HepG2 (cell line): Measurements from ENCODE around the gene PRM2. TPM values are rescaled to one million over a fixed set of nuclear protein-coding genes. Genes with fewer than 3 reads are reported as not detected.

Experiments used
- ATM ChIP-seq: fragments of 450-650 bp; IDR thresholded peaks from 2 replicates; pipeline ENCODE4 v1.7.1; 2017; ENCODE audit warnings: mild to moderate bottlenecking, borderline replicate concordance
- BORCS8-MEF2B ChIP-seq: sonication (generic); formaldehyde crosslinking; IDR thresholded peaks from 2 replicates; pipeline ENCODE4 v1.8.0; 2022; ENCODE audit warnings: mild to moderate bottlenecking, missing genetic modification reagents
- FOXC1 ChIP-seq: sonication (generic); formaldehyde crosslinking; IDR thresholded peaks from 2 replicates; pipeline ENCODE4 v1.8.0; 2022; ENCODE audit warnings: mild to moderate bottlenecking, missing genetic modification reagents, borderline replicate concordance
- JUN ChIP-seq: sonication (generic); formaldehyde crosslinking; IDR thresholded peaks from 2 replicates; pipeline ENCODE4 v1.4.0; 2020; ENCODE audit warnings: mild to moderate bottlenecking, missing genetic modification reagents
- KDM2A ChIP-seq: sonication (generic); formaldehyde crosslinking; IDR thresholded peaks from 2 replicates; pipeline ENCODE4 v1.4.0; 2020; ENCODE audit warnings: low read depth, missing genetic modification reagents, borderline replicate concordance
- NRL ChIP-seq: sonication (generic); formaldehyde crosslinking; IDR thresholded peaks from 2 replicates; pipeline ENCODE4 v1.5.0; 2020; ENCODE audit warnings: missing genetic modification reagents, mild to moderate bottlenecking, moderate library complexity, borderline replicate concordance
- RBAK ChIP-seq: sonication (generic); formaldehyde crosslinking; IDR thresholded peaks from 2 replicates; pipeline ENCODE4 v1.5.1; 2020; ENCODE audit warnings: mild to moderate bottlenecking, missing genetic modification reagents
- RXRA ChIP-seq: sonication (generic); formaldehyde crosslinking; IDR thresholded peaks from 2 replicates; pipeline ENCODE4 v1.5.1; 2020; ENCODE audit warnings: missing genetic modification reagents
- ZKSCAN1 ChIP-seq: fragments of 150-350 bp; IDR thresholded peaks from 2 replicates; pipeline ENCODE4 v1.6.1; 2014; ENCODE audit warnings: low read length
- ZMYM3 ChIP-seq: sonication (generic); formaldehyde crosslinking; IDR thresholded peaks from 2 replicates; pipeline ENCODE4 v1.5.1; 2020; ENCODE audit warnings: mild to moderate bottlenecking, missing genetic modification reagents
- ZNF224 ChIP-seq: sonication (generic); formaldehyde crosslinking; IDR thresholded peaks from 2 replicates; pipeline ENCODE4 v1.5.0; 2020; ENCODE audit warnings: mild to moderate bottlenecking, missing genetic modification reagents
- ZNF768 ChIP-seq: sonication (generic); formaldehyde crosslinking; IDR thresholded peaks from 2 replicates; pipeline ENCODE4 v1.4.0; 2020; ENCODE audit warnings: missing genetic modification reagents
- ZNF839 ChIP-seq: sonication (generic); formaldehyde crosslinking; IDR thresholded peaks from 2 replicates; pipeline ENCODE4 v1.4.0; 2020; ENCODE audit warnings: missing genetic modification reagents, mild to moderate bottlenecking, borderline replicate concordance
- ZNF891 ChIP-seq: sonication (generic); formaldehyde crosslinking; IDR thresholded peaks from 2 replicates; pipeline ENCODE4 v1.5.0; 2020; ENCODE audit warnings: mild to moderate bottlenecking, missing genetic modification reagents
- polyA plus RNA-seq, 8 experiments: library from polyadenylated mRNA; depleted of rRNA in 3 of 8; stranded (reverse) in 7 of 8; unstranded in 1 of 8; fragments of >200 nt; fragmentation: Illumina TruSeq in 4 of 8; extraction: Trizol in 4 of 8; gene quantifications; 2 replicates each; pipeline versions ENCODE4 v1.2.1 to v1.2.3, GENCODE V29; 2011 to 2016; ENCODE audit warnings: low read depth in 4 of 8, missing spikeins in 1 of 8, mixed read lengths in 1 of 8; ENCODE audit not compliant: insufficient read depth in 1 of 8
- total RNA-seq, 5 experiments: library from RNA; depleted of rRNA; stranded (reverse); fragments of >200 nt; fragmentation: Illumina TruSeq; extraction: Trizol; gene quantifications; 2 replicates each; pipeline ENCODE4 v1.2.3, GENCODE V29; 2016; ENCODE audit warnings: low read depth in 1 of 5
- TF ChIP-seq, protein P1 (sequence below), 2 experiments: fragments of 450-650 bp in 1 of 2; sonication (generic) in 1 of 2; formaldehyde crosslinking in 1 of 2; IDR thresholded peaks; 2 replicates each; pipeline versions ENCODE4 v1.6.1 to v1.8.0; 2016 to 2022; ENCODE audit warnings: antibody characterized with exemption in 1 of 2, mild to moderate bottlenecking in 1 of 2, missing genetic modification reagents in 1 of 2
- TF ChIP-seq, protein P2 (sequence below): sonication (generic); formaldehyde crosslinking; IDR thresholded peaks from 2 replicates; pipeline ENCODE4 v1.5.0; 2020; ENCODE audit warnings: missing genetic modification reagents, mild to moderate bottlenecking, borderline replicate concordance

The PRM2 gene
- total and polyA plus RNA-seq, 2 of the 13 experiments (the other 11 are each of a cell fraction or from before 2014, with no cell fraction given), result 0.54 TPM; not detected in 1

DNA sequence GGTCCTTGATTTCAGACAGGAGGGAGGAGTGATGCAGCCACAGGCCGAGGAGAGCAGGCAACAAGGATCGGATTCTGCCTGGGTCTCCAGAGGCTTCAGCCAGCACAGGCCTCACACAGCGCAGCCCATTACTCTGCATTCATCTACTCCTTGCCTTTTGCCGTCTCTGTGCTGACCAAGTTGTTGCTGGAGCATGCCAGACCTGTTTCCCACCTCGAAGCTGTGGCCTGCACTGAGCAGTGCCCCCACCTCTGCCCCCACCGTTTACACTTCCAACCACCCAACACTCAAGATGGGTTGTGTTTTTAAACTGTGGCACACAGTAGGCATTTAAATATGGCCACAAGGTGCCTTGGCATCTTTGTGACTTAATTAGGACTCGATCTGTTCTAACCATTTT lies 1.3 kb downstream of the PRM2 start (continued):
- TF ChIP-seq ZKSCAN1 (0 out of 2 replicates have a peak, but pooled peaks have one; percentile 41), ZMYM3 (CRISPR knock-in tag) (peak; percentile 43; the same call in 1 of the 2 replicates), KDM2A (CRISPR knock-in tag) (0 out of 2 replicates have a peak, but pooled peaks have one; percentile 1), BORCS8-MEF2B (CRISPR knock-in tag) (no peak), ZNF839 (CRISPR knock-in tag) (no peak), ATM (no peak), RBAK (CRISPR knock-in tag) (peak; percentile 13; the same call in 1 of the 2 replicates), JUN (CRISPR knock-in tag) (no peak), ZNF224 (peak; percentile 39; the same call in 1 of the 2 replicates), ZNF768 (CRISPR knock-in tag) (peak; percentile 53; the same call in 1 of the 2 replicates), ZNF891 (CRISPR knock-in tag) (peak; percentile 89), RXRA (CRISPR knock-in tag) (no peak), FOXC1 (0 out of 2 replicates have a peak, but pooled peaks have one; percentile 40), NRL (CRISPR knock-in tag) (0 out of 2 replicates have a peak, but pooled peaks have one; percentile 29)
- TF ChIP-seq, protein P1, sequence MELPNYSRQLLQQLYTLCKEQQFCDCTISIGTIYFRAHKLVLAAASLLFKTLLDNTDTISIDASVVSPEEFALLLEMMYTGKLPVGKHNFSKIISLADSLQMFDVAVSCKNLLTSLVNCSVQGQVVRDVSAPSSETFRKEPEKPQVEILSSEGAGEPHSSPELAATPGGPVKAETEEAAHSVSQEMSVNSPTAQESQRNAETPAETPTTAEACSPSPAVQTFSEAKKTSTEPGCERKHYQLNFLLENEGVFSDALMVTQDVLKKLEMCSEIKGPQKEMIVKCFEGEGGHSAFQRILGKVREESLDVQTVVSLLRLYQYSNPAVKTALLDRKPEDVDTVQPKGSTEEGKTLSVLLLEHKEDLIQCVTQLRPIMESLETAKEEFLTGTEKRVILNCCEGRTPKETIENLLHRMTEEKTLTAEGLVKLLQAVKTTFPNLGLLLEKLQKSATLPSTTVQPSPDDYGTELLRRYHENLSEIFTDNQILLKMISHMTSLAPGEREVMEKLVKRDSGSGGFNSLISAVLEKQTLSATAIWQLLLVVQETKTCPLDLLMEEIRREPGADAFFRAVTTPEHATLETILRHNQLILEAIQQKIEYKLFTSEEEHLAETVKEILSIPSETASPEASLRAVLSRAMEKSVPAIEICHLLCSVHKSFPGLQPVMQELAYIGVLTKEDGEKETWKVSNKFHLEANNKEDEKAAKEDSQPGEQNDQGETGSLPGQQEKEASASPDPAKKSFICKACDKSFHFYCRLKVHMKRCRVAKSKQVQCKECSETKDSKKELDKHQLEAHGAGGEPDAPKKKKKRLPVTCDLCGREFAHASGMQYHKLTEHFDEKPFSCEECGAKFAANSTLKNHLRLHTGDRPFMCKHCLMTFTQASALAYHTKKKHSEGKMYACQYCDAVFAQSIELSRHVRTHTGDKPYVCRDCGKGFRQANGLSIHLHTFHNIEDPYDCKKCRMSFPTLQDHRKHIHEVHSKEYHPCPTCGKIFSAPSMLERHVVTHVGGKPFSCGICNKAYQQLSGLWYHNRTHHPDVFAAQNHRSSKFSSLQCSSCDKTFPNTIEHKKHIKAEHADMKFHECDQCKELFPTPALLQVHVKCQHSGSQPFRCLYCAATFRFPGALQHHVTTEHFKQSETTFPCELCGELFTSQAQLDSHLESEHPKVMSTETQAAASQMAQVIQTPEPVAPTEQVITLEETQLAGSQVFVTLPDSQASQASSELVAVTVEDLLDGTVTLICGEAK (IDR thresholded peaks at IDR 0.05), result no peak
- TF ChIP-seq, protein P1 (CRISPR knock-in tag; IDR thresholded peaks at IDR 0.05), result peak; percentile 19; the same call in 1 of the 2 replicates
- TF ChIP-seq, protein P2, sequence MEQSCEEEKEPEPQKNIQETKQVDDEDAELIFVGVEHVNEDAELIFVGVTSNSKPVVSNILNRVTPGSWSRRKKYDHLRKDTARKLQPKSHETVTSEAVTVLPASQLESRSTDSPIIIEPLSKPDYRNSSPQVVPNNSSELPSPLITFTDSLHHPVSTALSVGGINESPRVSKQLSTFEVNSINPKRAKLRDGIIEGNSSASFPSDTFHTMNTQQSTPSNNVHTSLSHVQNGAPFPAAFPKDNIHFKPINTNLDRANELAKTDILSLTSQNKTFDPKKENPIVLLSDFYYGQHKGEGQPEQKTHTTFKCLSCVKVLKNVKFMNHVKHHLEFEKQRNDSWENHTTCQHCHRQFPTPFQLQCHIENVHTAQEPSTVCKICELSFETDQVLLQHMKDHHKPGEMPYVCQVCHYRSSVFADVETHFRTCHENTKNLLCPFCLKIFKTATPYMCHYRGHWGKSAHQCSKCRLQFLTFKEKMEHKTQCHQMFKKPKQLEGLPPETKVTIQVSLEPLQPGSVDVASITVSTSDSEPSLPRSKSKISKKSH, result peak; percentile 86; the same call in 1 of the 2 replicates
